Measurements from ENCODE around the gene RAP1GAP2.

- no peak for TF ChIP-seq NRF1 (IDR thresholded peaks at IDR 0.05; ENCODE audit: low read depth, low read length)
- TF ChIP-seq CTCF (IDR thresholded peaks at IDR 0.05): no peak
- no peak for TF ChIP-seq USF1 (IDR thresholded peaks at IDR 0.05; ENCODE audit: borderline replicate concordance, low read depth)
- TF ChIP-seq POLR2AphosphoS5 (IDR thresholded peaks at IDR 0.05; ENCODE audit: low read depth, low read length): no peak
- TF ChIP-seq JUND (IDR thresholded peaks at IDR 0.05): no peak
Observed at GRCh38 chr17:2990396-2990795, 194.2 kb downstream of the RAP1GAP2 start.

Measured in SK-N-SH (cell line).